Activated T-helper 9 cell treated with anti-CD3 and anti-CD28 coated beads, Interleukin-2, amount 50 U/mL, for 16 hours (primary cell): ENCODE results near the gene CDKL1.
A peak's percentile ranks its signal among the peaks of the same experiment; 100 is the strongest.
"Not testable (repeated sequence)": the region's sequence is repeated elsewhere in the genome, so short reads cannot be mapped to it uniquely, and the experiment has no call there.

ENCODE experiments used
- DNase-seq: peaks from one replicate; pipeline ENCODE4 v3.0.0-alpha.2; 2020; ENCODE audit warnings: low read depth

CDKL1 gene

GRCh38 chr14:50356283-50356682 is 40.4 kb downstream of the CDKL1 start:
- not testable (repeated sequence) for DNase-seq

GRCh38 chr14:50355692-50356091 is 41.0 kb downstream of the CDKL1 start:
- no peak for DNase-seq

GRCh38 chr14:50354527-50354926 is 42.2 kb downstream of the CDKL1 start:
- DNase-seq: no peak

GRCh38 chr14:50353126-50353525 is 43.6 kb downstream of the CDKL1 start:
- DNase-seq: no peak

- DNase-seq: no peak
Measured at GRCh38 chr14:50352584-50352983, 44.1 kb downstream of the CDKL1 start.

DNA sequence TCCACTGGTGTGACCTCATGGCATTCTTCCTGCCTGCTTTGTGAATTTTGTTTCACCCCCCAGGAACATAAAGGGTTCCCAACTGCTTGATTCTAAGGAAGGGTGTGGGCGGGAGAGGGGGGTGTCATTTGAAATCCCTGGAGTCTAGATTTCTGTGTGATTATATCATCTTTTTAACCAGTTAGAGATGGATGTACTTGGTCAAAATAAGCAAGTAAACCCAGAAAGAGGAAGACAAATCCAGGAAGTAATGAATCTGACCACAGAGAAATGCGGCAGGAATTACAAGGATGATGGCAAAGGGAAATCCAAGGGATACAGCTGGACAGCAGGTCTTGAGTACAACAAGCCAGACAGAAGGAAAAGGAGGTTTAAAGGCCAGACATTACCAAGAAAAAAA is 45.7 kb downstream of the CDKL1 start:
- no peak for DNase-seq

DNA sequence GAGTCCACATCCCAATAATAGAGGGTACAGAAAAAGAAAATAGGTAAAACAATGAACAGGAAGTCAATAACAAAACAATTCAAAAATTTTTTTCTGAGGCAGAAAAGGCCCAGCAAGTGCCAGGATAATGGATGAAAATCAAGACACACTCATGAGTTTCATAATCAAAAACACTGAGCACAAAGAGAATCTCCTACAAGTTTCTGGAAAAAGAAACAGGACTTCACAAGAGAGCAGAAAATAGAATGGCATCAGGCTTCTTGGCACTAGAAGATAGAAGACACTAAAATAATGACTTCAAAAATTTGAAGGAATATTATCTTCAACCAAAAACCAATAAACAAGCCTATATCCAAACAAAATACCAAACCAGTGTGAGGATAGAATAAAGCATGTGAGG is 47.7 kb downstream of the CDKL1 start:
- no peak for DNase-seq

GRCh38 chr14:50347521-50347920 is 49.2 kb downstream of the CDKL1 start:
- DNase-seq: no peak

DNA sequence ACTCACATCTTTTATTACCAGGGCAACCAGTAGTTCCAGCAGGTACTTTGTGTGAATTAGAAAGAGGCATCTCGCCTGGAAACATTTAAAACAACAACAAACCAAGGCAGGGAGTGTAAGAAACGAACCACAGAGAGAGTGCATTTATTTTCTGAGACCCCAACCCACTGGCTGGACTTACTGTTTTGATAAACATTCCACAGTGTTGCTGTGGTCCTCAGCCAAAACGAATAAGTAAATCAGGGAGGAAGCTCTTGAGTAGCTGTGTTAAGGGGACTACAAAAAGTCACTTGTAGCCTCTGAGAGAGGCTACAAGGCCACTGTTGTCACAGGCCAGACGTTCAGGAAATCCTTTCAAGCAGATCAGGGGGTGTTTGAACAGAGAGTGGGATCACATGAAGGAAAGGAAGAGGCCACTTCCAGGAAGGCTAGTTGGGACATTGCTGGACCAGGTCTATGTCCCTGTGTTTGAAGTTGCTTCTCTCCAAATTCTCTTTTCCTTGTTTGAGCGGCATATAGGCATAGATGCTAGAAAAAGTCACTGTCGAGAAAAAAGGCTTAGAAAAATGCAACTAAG is 50.7 kb downstream of the CDKL1 start:
- no peak for DNase-seq

GRCh38 chr14:50344876-50345563 is 51.7 kb downstream of the CDKL1 start:
- DNase-seq: no peak

GRCh38 chr14:50344116-50344775 is 52.4 kb downstream of the CDKL1 start:
- DNase-seq: peak; percentile 61

GRCh38 chr14:50343434-50343833 is 53.2 kb downstream of the CDKL1 start:
- DNase-seq: no peak

- no peak for DNase-seq
Measured at GRCh38 chr14:50342221-50343078, 54.2 kb downstream of the CDKL1 start.

DNA sequence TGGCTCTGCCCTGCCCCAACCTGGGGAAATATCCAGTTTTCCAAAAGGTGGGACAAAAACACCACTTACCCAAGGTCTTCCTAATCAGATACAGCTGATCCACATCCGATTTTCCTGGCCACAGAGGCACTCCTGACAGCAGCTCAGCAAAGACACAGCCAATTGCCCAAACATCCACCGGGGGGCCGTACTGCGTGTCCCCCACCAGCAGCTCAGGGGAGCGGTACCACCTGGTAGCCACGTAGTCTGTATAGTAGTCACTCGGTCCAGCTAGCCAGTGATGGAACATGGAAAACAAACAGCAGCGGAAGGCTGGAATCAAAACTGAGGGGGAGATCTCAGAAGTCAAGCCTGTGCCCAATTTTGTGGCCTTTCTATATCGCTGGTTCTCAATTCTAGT is 55.7 kb downstream of the CDKL1 start:
- DNase-seq: no peak

- no peak for DNase-seq
Measured at GRCh38 chr14:50340045-50340444, 56.6 kb downstream of the CDKL1 start.

- DNase-seq: no peak
Measured at GRCh38 chr14:50339178-50339804, 57.4 kb downstream of the CDKL1 start.

DNA sequence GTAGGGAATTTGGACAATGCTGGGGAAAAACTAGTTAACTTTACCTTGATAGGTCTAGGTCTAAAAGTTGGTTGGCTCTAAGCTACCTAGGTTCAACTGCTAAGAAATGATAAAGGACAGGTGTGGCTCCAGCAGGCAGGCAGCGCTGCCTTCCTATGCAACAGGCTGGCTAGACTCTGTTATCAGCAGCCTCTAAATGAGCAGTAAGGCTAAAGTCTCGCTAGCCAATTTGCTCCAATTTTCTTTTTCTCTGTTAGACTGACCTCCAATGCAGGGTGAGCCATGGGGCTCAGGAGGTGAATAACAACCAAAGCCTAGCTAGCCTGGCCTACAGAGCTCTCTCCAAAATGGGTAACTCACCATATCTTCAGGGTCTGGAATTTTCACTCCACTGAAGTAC is 58.1 kb downstream of the CDKL1 start:
- DNase-seq: no peak

DNA sequence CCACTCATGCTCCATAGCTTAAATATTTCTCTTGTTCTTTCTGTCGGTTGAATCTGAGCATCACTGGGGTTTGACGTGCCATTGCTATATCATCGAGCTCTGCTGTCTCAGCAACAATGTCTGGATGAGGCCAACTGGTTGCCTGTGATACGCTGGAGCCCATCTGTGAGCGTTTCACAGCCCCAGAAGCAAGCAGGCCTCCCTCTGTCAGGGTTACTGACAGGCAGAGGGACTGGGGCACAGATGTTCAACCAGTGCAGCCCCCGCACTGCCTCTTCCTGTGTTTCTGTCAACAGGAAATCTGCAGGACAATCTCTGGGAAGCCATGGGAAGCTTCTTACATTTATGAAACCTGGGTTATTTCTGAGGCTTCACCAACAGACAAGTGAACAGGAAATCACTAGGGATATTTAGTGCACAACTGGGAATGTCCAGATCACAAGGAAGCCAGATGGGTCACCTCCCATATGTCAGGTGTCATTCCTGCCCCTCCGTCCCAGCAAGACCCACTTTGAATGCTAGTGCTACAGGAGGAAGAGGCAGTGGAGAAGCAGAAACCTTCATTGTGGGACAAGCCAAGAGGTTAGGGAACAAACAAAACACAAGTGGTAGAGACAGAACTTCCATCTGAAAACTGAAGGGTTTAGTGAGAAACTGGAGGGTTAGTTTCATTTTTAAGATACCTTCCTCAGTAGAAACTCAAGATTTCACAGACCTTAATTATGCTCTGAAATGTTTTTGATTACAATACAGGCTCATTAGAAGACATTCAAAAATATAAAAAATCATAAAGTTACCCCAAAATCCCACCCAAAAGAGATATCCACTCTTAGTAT is 60.5 kb downstream of the CDKL1 start:
- no peak for DNase-seq

DNA sequence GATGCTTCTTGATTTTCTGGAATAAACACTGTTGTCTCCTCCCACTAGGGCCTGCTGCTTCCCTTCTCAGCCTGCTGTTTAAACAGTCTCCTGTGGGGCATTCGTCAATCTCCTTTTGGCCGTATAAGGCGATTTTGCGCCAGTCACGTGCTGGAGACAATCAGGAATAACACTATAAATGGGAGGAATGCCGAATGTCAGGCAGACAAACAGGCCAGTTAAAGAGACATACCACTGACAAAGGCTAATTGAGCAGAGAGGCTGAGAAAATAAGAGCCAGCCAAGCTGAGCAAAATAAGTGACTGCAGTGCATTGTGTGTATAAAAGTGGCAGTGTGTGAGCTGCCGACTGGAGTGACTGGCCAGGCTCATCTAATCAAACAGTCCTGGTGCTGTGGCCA is 61.3 kb downstream of the CDKL1 start:
- no peak for DNase-seq

GRCh38 chr14:50334211-50334610 is 62.5 kb downstream of the CDKL1 start:
- DNase-seq: no peak

GRCh38 chr14:50333014-50333509 is 63.6 kb downstream of the CDKL1 start:
- no peak for DNase-seq
